Urinary bladder (tissue), 4 donors: Measurements from ENCODE around the gene WIPI1. TPM values are rescaled to one million over a fixed set of nuclear protein-coding genes. Genes with fewer than 3 reads are reported as not detected.

Experiments
- DNase-seq: peaks from one replicate; pipeline ENCODE4 v3.0.0-alpha.2; 2015; ENCODE audit errors: extremely low spot score
- H3K27ac ChIP-seq: one replicate; pipeline ENCODE4 v1.5.1; 2013; ENCODE audit warnings: low read depth, mild to moderate bottlenecking, moderate library complexity
- H3K36me3 ChIP-seq: one replicate; pipeline ENCODE4 v1.6.1; 2013; ENCODE audit warnings: mild to moderate bottlenecking, moderate library complexity; ENCODE audit not compliant: insufficient read depth
- H3K4me1 ChIP-seq: one replicate; pipeline ENCODE4 v1.6.1; 2013; ENCODE audit warnings: mild to moderate bottlenecking, moderate library complexity; ENCODE audit not compliant: insufficient read depth
- H3K4me3 ChIP-seq: one replicate; pipeline ENCODE4 v1.5.1; 2013; ENCODE audit warnings: low read depth, low read length
- WGBS: extraction: QIAGEN DNeasy Blood & Tissue Kit; methylation state at CpG from one replicate; pipeline ENCODE4 v1.1.7; 2013; 5-methylcytosine and 5-hydroxymethylcytosine counted together
- polyA plus RNA-seq: library from polyadenylated mRNA; stranded (reverse); fragments of 200-250 nt; gene quantifications from one replicate; pipeline ENCODE4 v1.2.3, GENCODE V29; 2013
- total RNA-seq: library from RNA; depleted of rRNA; stranded (reverse); fragments of >200 nt; gene quantifications from one replicate; pipeline ENCODE4 v1.2.3, GENCODE V29; 2014
- donor health status: healthy with polysubstance abuse.
- donor health status: healthy.

Gene WIPI1
- total and polyA plus RNA-seq, 2 donors, result 35.4 to 61.1 TPM

DNA sequence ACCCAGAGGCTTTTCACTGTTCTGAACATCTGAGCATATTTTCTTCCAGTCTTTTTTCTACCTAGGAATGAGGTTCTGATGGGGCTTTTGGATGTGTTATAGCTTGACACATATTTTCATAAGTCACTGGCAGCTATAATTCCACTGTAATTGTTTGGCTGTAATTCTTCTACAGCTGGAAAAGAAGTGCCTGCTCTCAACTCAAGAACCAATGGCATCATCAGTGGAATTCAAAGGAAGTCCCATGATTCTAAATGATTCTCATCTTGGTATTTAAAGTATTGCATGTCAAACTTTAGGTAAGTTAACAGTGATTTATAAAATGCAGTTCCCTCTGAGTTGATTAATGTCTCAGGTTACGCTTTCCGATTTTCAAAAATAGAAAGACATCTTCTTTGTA, 16.8 kb downstream of the WIPI1 start:
- 83% methylated on average over 2 of the region's 2 CpGs for WGBS
- no peak overlapping the region for H3K4me3 ChIP-seq
- DNase-seq, result no peak
- H3K27ac ChIP-seq, result no peak overlapping the region
- no peaks in the 10 kb centered on the region for H3K36me3 ChIP-seq
- H3K4me1 ChIP-seq, result no peaks in the 10 kb centered on the region

GRCh38 chr17:68439656-68440290, 17.5 kb downstream of the WIPI1 start:
- Histone ChIP-seq H3K4me3 (no peak overlapping the region), H3K4me1 (no peaks in the 10 kb centered on the region), H3K27ac (no peak overlapping the region), H3K36me3 (no peaks in the 10 kb centered on the region)
- no peak for DNase-seq
- 62% methylated on average over 8 of the region's 8 CpGs for WGBS

DNA sequence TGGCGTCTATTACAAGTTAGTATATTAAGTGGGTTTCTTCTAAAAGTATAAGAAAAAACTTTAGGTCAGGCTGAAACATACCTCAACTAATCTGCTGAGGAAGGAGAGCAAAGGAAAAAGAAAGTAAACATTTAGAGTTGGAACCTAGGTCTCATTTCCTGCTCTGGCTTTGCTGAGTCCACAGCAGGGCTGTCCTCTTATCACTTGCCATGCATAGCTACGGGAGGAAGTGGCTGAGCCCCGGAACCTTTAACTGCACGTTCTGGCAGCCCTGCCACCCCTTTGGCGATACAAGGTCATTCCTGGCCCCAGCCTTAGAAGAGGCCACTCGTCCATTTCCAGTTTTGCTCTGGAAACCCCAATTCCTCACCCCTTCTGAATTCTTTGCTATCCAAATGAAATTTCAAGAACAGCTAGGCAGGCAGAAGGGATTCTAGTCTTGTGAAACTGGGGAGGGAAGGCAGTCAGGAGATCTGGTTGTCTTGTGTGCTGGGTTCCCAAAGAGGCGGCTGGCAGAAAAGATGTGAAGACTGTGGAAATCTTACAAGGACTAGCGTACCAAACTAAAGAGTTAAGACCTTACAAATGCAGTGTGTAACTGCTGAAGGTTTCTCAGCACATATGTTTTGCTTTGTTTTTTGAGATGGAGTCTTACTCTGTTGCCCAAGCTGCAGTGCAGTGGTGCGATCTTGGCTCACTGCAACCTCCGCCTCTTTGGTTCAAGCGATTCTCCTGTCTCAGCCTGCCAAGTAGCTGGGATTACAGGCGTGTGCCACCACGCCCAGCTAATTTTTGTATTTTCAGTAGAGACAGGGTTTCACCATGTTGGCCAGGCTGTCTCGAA, 19.1 kb downstream of the WIPI1 start:
- H3K36me3 ChIP-seq, result no peaks in the 10 kb centered on the region
- no peak for DNase-seq
- H3K4me3 ChIP-seq, result no peak overlapping the region
- peak overlapping the region; percentile 59 for H3K27ac ChIP-seq
- 67% methylated on average over 14 of the region's 14 CpGs for WGBS
- no peaks in the 10 kb centered on the region for H3K4me1 ChIP-seq

DNA sequence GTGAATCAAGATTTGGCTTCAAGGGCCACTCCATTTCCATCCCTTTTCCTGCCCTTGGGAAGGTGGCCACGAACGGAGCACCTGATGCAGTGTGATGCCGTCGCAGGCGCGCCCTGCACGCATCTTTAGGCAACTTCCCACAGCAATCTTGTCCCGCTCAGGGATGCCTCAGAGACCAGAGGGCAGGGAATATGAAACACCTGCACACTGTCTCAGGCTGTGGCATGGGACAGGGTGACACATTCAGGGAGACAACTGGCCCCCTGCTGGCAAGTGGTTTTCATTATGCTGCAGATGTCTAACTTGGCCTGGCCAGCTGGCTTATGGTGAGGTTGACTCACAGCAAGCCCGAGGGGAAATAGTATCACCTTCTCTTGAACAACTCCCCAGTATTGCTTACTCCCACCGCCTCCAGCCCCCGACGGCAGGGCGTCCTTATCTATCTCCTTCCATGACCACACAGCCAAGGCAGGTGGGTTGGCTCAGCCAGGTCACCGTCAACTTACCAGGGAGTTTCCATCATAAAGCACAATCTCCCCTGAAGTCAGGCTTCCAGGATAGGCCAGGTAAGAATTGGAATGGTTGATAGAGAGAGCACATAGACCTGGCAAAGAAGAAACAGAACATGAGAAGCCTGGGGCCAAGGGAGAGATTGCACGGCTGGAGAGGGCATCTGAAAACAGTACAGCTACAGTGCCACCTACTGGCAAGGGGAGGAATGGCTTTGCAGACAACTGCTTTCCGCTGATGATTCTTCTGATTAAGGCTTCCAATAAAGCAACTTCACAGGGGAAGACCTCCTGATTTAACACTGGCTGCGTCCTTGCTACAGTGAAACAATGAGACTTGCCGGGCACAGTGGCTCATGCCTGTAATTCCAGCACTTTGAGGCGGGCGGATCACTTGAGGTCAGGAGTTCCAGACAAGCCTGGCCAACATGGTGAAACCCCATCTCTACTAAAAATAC, 21.1 kb downstream of the WIPI1 start:
- Histone ChIP-seq H3K4me1 (no peaks in the 10 kb centered on the region), H3K4me3 (no peak overlapping the region), H3K36me3 (peaks cover 4% of the 10 kb centered on the region), H3K27ac (no peak overlapping the region)
- WGBS, result 66% methylated on average over 20 of the region's 20 CpGs
- no peak for DNase-seq

DNA sequence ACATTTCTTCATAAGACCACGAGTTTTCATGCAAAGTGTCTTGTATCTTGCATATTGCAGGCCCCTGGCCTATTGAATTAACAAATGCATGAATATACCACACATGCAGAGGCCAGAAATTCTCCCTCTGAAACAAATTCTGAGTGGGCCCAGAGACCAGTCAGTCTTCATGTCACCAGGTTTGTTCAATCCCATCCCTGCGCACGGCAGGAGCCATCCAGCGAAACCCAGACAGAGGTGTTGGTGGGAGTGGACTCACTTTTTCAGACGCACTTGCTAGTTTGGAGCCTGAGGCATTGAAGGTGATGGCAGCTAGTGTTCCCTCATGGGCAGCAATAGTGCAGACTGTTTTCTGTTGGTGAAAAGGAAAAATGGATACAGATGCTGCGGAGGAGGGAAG, 21.9 kb downstream of the WIPI1 start:
- 95% methylated on average over 6 of the region's 6 CpGs for WGBS
- no peak overlapping the region for H3K27ac ChIP-seq

GRCh38 chr17:68433911-68434508, 23.3 kb downstream of the WIPI1 start:
- H3K27ac ChIP-seq, result no peak overlapping the region
- H3K4me3 ChIP-seq, result no peak overlapping the region
- peaks cover 4% of the 10 kb centered on the region for H3K36me3 ChIP-seq
- H3K4me1 ChIP-seq, result no peaks in the 10 kb centered on the region
- DNase-seq, result no peak
- WGBS, result 85% methylated on average over 12 of the region's 12 CpGs

More for the DNA sequence above, 21.9 kb downstream of the WIPI1 start:
- H3K36me3 ChIP-seq, result peaks cover 4% of the 10 kb centered on the region
- no peak overlapping the region for H3K4me3 ChIP-seq
- no peak for DNase-seq
- no peaks in the 10 kb centered on the region for H3K4me1 ChIP-seq

DNA sequence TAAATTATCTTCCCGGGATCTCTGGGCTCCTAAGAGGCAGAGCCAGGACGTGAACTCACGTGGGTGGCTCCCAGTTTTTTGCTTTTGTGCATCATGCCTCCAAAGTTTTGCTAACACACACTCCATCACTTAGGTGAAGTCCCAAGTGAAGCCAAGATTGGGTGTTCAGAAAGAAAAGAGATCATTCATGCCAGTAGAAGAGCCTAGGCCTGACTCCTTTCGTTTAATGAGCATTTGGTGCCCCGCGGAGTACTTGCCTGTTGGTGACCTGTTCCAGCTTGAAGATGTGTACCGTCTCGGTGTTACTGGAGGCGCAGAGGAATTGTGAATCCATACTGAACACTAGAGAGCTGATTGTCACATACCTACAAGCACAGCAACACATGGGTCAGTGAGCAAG, 24.1 kb downstream of the WIPI1 start:
- Histone ChIP-seq H3K4me3 (no peak overlapping the region), H3K36me3 (peaks cover 7% of the 10 kb centered on the region), H3K4me1 (no peaks in the 10 kb centered on the region), H3K27ac (no peak overlapping the region)
- WGBS, result 94% methylated on average over 9 of the region's 9 CpGs
- no peak for DNase-seq

DNA sequence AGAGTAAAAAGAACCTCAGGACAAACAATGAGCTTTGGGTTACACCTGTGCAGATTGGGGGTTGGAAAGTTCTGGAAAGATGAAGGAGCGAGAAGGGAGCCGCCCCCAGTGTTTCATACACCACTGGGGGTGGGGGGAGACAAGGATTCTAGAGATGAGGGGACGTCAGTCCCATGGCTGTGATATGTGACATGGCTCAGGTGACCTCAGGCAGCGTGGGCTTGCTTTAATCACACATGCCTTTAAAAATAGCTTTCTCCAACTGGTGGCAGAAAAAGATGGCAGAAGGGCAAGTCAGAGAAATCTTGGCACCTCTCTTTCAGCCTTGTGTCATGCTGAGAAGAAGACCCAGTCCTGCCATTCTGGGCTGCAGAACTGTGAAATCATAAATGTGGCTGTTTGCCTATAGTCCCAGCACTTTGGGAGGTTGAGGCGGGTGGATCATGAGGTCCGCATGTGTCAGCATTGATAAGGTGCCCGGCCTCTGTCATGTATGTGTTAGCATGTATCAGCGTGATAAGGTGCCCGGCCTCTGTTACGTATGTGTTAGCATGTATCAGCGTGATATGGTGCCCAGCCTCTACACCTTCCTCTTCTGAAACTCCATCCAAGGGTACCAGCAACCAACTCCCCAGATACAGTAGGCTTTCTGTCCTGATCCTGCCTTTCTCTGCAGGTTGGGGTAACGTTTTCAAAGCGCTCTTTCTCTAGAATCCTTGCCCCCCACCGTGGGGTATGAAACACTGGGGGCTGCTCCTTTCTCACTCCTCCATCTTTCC, 25.0 kb downstream of the WIPI1 start:
- WGBS, result 93% methylated on average over 14 of the region's 14 CpGs
- Histone ChIP-seq H3K4me3 (no peak overlapping the region), H3K36me3 (peaks cover 8% of the 10 kb centered on the region), H3K27ac (no peak overlapping the region), H3K4me1 (no peaks in the 10 kb centered on the region)
- no peak for DNase-seq

GRCh38 chr17:68431661-68432071, 25.6 kb downstream of the WIPI1 start:
- peaks cover 8% of the 10 kb centered on the region for H3K36me3 ChIP-seq
- H3K4me1 ChIP-seq, result no peaks in the 10 kb centered on the region

GRCh38 chr17:68431045-68431608, 26.2 kb downstream of the WIPI1 start:
- Histone ChIP-seq H3K4me3 (no peak overlapping the region), H3K36me3 (peaks cover 8% of the 10 kb centered on the region), H3K27ac (no peak overlapping the region), H3K4me1 (no peaks in the 10 kb centered on the region)
- DNase-seq, result no peak
- WGBS, result 82% methylated on average over 13 of the region's 13 CpGs

More at GRCh38 chr17:68431661-68432071, 25.6 kb downstream of the WIPI1 start:
- Histone ChIP-seq H3K4me3 (no peak overlapping the region), H3K27ac (no peak overlapping the region)
- no peak for DNase-seq
- 65% methylated on average over 15 of the region's 15 CpGs for WGBS

GRCh38 chr17:68429881-68430280, 27.4 kb downstream of the WIPI1 start:
- Histone ChIP-seq H3K4me1 (no peaks in the 10 kb centered on the region), H3K27ac (no peak overlapping the region), H3K4me3 (no peak overlapping the region), H3K36me3 (peaks cover 8% of the 10 kb centered on the region)
- 90% methylated on average over 11 of the region's 11 CpGs for WGBS
- no peak for DNase-seq

DNA sequence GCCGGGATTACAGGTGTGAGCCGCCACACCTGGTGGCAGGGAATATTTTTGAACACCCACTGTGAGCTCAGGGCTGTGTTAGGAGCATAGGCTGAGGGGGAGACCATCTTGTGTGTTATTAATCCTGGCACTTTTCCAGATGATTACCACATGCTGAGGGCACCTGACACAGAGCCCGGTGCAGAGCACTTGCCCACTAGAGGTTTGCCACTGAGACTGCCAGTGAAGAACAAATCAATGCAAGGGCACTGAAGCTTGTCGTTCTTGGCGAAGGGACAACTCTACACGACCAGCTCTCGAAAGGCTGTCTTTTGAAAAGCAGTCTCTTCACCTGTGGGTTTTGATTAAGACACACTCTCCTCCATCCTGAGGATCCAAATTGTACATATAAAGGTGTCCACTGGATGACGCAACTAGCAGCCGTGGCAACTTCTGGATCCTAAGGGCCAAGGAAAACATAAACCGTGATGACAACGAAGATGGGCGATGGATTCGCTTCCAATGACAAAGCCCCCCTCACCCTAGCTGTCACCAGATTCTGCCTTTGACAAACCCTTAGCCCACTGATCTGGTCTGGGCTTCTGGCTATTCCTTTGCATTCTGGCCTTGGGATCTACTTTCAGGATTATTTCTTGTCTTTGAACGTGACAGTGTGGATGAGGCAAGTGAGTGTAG, 28.7 kb downstream of the WIPI1 start:
- WGBS, result 93% methylated on average over 14 of the region's 14 CpGs
- H3K27ac ChIP-seq, result no peak overlapping the region
- H3K36me3 ChIP-seq, result peaks cover 8% of the 10 kb centered on the region
- no peak for DNase-seq
- no peak overlapping the region for H3K4me3 ChIP-seq
- H3K4me1 ChIP-seq, result no peaks in the 10 kb centered on the region
